Mucosa of stomach (tissue), 1 donor: ENCODE data around the gene TBX10.

Experiments
- H3K27me3 ChIP-seq: one replicate; pipeline ENCODE4 v1.7.0; 2013; ENCODE audit warnings: mild to moderate bottlenecking, low read length; ENCODE audit not compliant: control insufficient read depth, insufficient read depth
- H3K36me3 ChIP-seq: one replicate; pipeline ENCODE4 v1.7.0; 2013; ENCODE audit warnings: low read length; ENCODE audit not compliant: control insufficient read depth, insufficient read depth
- H3K4me1 ChIP-seq: one replicate; pipeline ENCODE4 v1.7.0; 2013; ENCODE audit warnings: mild to moderate bottlenecking, low read length; ENCODE audit not compliant: control insufficient read depth, insufficient read depth
- H3K4me3 ChIP-seq: one replicate; pipeline ENCODE4 v1.7.0; 2013; ENCODE audit warnings: low read length
- H3K9ac ChIP-seq: one replicate; pipeline ENCODE4 v1.7.0; 2013; ENCODE audit warnings: mild to moderate bottlenecking, low read length, moderate library complexity
- H3K9me3 ChIP-seq: one replicate; pipeline ENCODE4 v1.7.0; 2013; ENCODE audit warnings: mild to moderate bottlenecking, low read length, moderate library complexity; ENCODE audit not compliant: control insufficient read depth
- donor health status: Pancreatic carcinoma.

The TBX10 gene

DNA sequence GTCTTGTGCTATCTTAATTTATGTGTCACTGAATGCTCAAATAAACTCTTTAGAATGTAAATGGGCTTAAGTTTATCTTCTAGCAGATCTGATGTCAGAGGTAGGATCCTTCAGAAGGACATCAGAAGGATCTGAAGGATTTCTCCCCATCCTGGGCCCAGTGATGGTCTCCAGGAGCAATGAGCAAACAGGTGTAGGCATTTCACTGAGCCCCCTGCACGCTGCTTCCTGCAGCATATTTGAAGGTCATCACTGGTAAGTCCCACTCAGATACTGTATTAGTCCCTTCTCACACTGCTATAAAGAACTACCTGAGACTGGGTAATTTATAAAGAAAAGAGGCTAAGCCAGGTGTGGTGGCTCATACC, 51.4 kb downstream of the TBX10 start:
- Histone ChIP-seq H3K27me3 (no peaks in the 10 kb centered on the region), H3K9ac (no peak overlapping the region), H3K9me3 (no peaks in the 10 kb centered on the region), H3K36me3 (peaks cover 18% of the 10 kb centered on the region), H3K4me3 (no peak overlapping the region), H3K4me1 (peaks cover 16% of the 10 kb centered on the region)

DNA sequence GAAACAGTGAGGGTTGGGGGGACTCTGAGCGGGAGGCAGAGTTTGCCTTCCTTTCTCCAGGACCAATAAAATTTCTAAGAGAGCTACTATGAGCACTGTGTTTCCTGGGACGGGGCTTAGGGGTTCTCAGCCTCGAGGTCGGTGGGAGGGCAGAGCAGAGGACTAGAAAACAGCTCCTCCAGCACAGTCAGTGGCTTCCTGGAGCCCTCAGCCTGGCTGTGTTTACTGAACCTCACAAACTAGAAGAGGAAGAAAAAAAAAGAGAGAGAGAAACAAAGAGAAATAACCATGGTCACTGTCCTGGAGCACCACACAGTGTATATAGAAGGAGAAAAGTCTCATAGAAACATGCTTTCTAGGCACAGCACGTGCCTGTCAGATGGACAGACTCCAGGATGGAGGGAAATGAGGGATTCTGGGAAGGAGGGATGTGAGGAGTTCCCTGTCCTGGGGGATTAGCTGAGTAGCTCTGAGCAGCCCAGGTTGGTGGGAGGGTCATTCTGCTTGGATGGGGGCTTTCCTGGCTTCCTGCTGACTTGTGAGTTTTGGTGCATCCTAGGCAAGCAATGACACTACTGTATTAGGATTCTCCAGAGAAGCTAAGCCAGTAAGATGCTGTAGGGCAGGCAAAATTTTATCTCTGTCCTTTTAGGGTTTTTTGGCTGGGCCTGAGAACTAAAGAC, 52.9 kb downstream of the TBX10 start:
- Histone ChIP-seq H3K9ac (no peak overlapping the region), H3K9me3 (no peaks in the 10 kb centered on the region), H3K4me1 (peaks cover 27% of the 10 kb centered on the region), H3K27me3 (no peaks in the 10 kb centered on the region), H3K4me3 (no peak overlapping the region), H3K36me3 (peaks cover 18% of the 10 kb centered on the region)

DNA sequence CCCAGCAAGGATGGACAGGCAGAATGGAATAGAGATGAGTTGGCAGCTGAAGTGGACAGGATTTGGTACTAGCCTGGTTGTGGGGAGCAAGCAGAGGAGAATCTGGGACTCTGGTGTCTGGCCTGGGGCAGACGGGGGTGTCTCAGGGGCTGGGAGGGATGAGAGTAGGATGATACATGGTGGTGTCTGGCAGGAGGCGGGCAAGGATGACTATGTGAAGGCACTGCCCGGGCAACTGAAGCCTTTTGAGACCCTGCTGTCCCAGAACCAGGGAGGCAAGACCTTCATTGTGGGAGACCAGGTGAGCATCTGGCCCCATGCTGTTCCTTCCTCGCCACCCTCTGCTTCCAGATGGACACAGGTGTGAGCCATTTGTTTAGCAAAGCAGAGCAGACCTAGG, 53.7 kb downstream of the TBX10 start:
- Histone ChIP-seq H3K36me3 (peaks cover 18% of the 10 kb centered on the region), H3K4me1 (peaks cover 34% of the 10 kb centered on the region), H3K9ac (peak overlapping the region; percentile 98), H3K9me3 (no peaks in the 10 kb centered on the region), H3K4me3 (peak overlapping the region; percentile 84), H3K27me3 (no peaks in the 10 kb centered on the region)

DNA sequence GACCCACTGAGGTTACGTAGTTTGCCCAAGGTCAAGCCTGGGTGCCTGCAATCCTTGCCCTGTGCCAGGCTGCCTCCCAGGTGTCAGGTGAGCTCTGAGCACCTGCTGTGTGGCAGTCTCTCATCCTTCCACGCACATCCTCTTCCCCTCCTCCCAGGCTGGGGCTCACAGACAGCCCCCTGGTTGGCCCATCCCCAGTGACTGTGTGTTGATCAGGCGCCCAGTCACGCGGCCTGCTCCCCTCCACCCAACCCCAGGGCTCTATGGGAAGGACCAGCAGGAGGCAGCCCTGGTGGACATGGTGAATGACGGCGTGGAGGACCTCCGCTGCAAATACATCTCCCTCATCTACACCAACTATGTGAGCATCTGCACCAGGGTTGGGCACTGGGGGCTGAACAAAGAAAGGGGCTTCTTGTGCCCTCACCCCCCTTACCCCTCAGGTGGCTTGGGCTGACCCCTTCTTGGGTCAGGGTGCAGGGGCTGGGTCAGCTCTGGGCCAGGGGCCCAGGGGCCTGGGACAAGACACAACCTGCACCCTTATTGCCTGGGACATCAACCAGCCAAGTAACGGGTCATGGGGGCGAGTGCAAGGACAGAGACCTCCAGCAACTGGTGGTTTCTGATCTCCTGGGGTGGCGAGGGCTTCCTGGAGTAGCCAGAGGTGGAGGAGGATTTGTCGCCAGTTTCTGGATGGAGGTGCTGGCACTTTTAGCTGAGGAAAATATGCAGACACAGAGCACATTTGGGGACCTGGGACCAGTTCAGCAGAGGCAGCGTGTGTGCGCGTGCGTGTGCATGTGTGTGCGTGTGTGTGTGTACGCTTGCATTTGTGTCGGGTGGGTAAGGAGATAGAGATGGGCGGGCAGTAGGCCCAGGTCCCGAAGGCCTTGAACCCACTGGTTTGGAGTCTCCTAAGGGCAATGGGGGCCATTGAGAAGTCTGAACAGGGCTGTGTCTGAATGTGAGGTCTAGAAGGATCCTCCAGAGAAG, 54.4 kb downstream of the TBX10 start:
- Histone ChIP-seq H3K4me3 (peak overlapping the region; percentile 84), H3K9ac (peak overlapping the region; percentile 98), H3K4me1 (peaks cover 41% of the 10 kb centered on the region), H3K27me3 (no peaks in the 10 kb centered on the region), H3K9me3 (no peaks in the 10 kb centered on the region), H3K36me3 (peaks cover 18% of the 10 kb centered on the region)

DNA sequence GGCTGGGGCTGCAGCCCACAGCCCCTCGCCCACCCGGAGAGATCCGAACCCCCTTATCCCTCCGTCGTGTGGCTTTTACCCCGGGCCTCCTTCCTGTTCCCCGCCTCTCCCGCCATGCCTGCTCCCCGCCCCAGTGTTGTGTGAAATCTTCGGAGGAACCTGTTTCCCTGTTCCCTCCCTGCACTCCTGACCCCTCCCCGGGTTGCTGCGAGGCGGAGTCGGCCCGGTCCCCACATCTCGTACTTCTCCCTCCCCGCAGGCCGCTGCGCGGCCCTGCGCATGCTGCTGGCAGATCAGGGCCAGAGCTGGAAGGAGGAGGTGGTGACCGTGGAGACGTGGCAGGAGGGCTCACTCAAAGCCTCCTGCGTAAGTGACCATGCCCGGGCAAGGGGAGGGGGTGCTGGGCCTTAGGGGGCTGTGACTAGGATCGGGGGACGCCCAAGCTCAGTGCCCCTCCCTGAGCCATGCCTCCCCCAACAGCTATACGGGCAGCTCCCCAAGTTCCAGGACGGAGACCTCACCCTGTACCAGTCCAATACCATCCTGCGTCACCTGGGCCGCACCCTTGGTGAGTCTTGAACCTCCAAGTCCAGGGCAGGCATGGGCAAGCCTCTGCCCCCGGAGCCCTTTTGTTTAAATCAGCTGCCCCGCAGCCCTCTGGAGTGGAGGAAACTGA, 55.2 kb downstream of the TBX10 start:
- H3K4me3 ChIP-seq: peak overlapping the region; percentile 84
- H3K27me3 ChIP-seq: no peaks in the 10 kb centered on the region
- H3K4me1 ChIP-seq: peaks cover 50% of the 10 kb centered on the region
- H3K9ac ChIP-seq: peak overlapping the region; percentile 98
- no peaks in the 10 kb centered on the region for H3K9me3 ChIP-seq
- H3K36me3 ChIP-seq: peaks cover 18% of the 10 kb centered on the region

- Histone ChIP-seq H3K9me3 (no peaks in the 10 kb centered on the region), H3K27me3 (no peaks in the 10 kb centered on the region), H3K36me3 (peaks cover 18% of the 10 kb centered on the region), H3K9ac (peak within 1 kb of the TSS; percentile 98), H3K4me3 (peak within 1 kb of the TSS; percentile 84), H3K4me1 (peaks cover 54% of the 10 kb centered on the region)
Observed at GRCh38 chr11:67583247-67584204, 56.0 kb downstream of the TBX10 start, which contains the start of gene GSTP1. Gene GSTP1 (plus strand): TSS chr11:67583812. CDS start chr11:67583844, 32 bp downstream.

- Histone ChIP-seq H3K9me3 (no peaks in the 10 kb centered on the region), H3K4me3 (no peak overlapping the region), H3K9ac (no peak overlapping the region), H3K27me3 (peaks cover 3% of the 10 kb centered on the region), H3K4me1 (peaks cover 69% of the 10 kb centered on the region), H3K36me3 (peaks cover 18% of the 10 kb centered on the region)
Observed at GRCh38 chr11:67582011-67582410, 57.6 kb downstream of the TBX10 start.

DNA sequence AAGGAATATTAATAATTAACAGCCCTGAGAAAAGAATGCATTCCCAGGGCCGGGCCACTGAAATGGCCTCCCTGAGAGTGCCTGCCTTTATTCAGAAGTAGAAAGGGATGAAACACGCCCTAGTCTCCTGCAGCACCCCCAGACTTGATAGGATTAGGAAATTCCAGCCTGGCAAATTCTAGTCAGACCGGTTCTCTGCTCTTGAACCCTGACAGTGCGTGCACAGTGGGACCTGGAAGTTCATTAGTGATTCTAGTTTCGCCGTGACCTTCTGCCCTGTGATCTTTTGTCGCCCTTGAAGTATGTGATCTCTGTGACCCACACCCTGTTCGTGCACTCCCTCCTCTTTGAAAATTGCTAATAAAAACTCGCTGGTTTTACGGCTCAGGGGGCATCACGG, 58.1 kb downstream of the TBX10 start:
- Histone ChIP-seq H3K9ac (no peak overlapping the region), H3K4me1 (peaks cover 71% of the 10 kb centered on the region), H3K9me3 (no peaks in the 10 kb centered on the region), H3K27me3 (peaks cover 5% of the 10 kb centered on the region), H3K36me3 (peaks cover 18% of the 10 kb centered on the region), H3K4me3 (no peak overlapping the region)
